HepG2 (cell line): ENCODE measurements around the gene JAK1. TPM values are rescaled to one million over a fixed set of nuclear protein-coding genes. Genes with fewer than 3 reads are reported as not detected.

Experiments used
- BRCA1 ChIP-seq: sonication (generic); formaldehyde crosslinking; IDR thresholded peaks from 2 replicates; pipeline ENCODE4 v1.4.0; 2020; ENCODE audit warnings: missing genetic modification reagents
- FOXK2 ChIP-seq: fragments of 450-650 bp; IDR thresholded peaks from 2 replicates; pipeline ENCODE4 v1.6.1; 2016
- HIVEP1 ChIP-seq: sonication (generic); formaldehyde crosslinking; IDR thresholded peaks from 2 replicates; pipeline ENCODE4 v1.4.0; 2020; ENCODE audit warnings: mild to moderate bottlenecking, missing genetic modification reagents
- HNRNPL ChIP-seq: fragments of 200-400 bp; formaldehyde crosslinking; IDR thresholded peaks from 2 replicates; pipeline ENCODE4 v1.6.1; 2017; ENCODE audit warnings: mild to moderate bottlenecking, low read depth, low read length
- IRX3 ChIP-seq: sonication (generic); formaldehyde crosslinking; IDR thresholded peaks from 2 replicates; pipeline ENCODE4 v1.8.1; 2023; ENCODE audit warnings: mild to moderate bottlenecking, low read depth, missing genetic modification reagents, borderline replicate concordance
- JARID2 ChIP-seq: sonication (generic); formaldehyde crosslinking; IDR thresholded peaks from 2 replicates; pipeline ENCODE4 v1.8.1; 2023; ENCODE audit warnings: missing genetic modification reagents, inconsistent platforms; ENCODE audit not compliant: insufficient replicate concordance
- JUN ChIP-seq: sonication (generic); formaldehyde crosslinking; IDR thresholded peaks from 2 replicates; pipeline ENCODE4 v1.4.0; 2020; ENCODE audit warnings: mild to moderate bottlenecking, missing genetic modification reagents
- MIER3 ChIP-seq: IDR thresholded peaks from 2 replicates; pipeline ENCODE4 v1.6.1; 2016; ENCODE audit warnings: missing compliant biosample characterization, borderline replicate concordance
- NFE2L2 ChIP-seq: fragments of 150-350 bp; IDR thresholded peaks from 2 replicates; pipeline ENCODE4 v1.6.1; 2014; ENCODE audit warnings: low read length
- PAX8 ChIP-seq: sonication (generic); formaldehyde crosslinking; IDR thresholded peaks from 2 replicates; pipeline ENCODE4 v1.8.0; 2022; ENCODE audit warnings: mild to moderate bottlenecking, missing genetic modification reagents, borderline replicate concordance
- PHF20 ChIP-seq: sonication (generic); formaldehyde crosslinking; IDR thresholded peaks from 2 replicates; pipeline ENCODE4 v1.5.0; 2020; ENCODE audit warnings: mild to moderate bottlenecking, missing genetic modification reagents
- RBFOX2 ChIP-seq: fragments of 200-400 bp; formaldehyde crosslinking; IDR thresholded peaks from 2 replicates; pipeline ENCODE4 v1.6.1; 2017; ENCODE audit warnings: low read depth, mild to moderate bottlenecking, low read length
- SMARCC2 ChIP-seq: fragments of 450-650 bp; IDR thresholded peaks from 2 replicates; pipeline ENCODE4 v1.6.1; 2017; ENCODE audit warnings: antibody characterized with exemption, mild to moderate bottlenecking
- SOX6 ChIP-seq, 2 experiments: fragments of 450-650 bp in 1 of 2; sonication (generic) in 1 of 2; formaldehyde crosslinking in 1 of 2; IDR thresholded peaks; 2 replicates each; pipeline versions ENCODE4 v1.4.0 to v1.6.1; 2017 to 2020; ENCODE audit warnings: antibody characterized with exemption in 1 of 2, mild to moderate bottlenecking in 1 of 2, missing genetic modification reagents in 1 of 2
- ZFP41 ChIP-seq: sonication (generic); formaldehyde crosslinking; IDR thresholded peaks from 2 replicates; pipeline ENCODE4 v1.4.0; 2020; ENCODE audit warnings: mild to moderate bottlenecking, missing genetic modification reagents, borderline replicate concordance
- ZNF232 ChIP-seq: sonication (generic); formaldehyde crosslinking; IDR thresholded peaks from 2 replicates; pipeline ENCODE4 v1.4.0; 2020; ENCODE audit warnings: missing genetic modification reagents, borderline replicate concordance
- ZNF552 ChIP-seq: sonication (generic); formaldehyde crosslinking; IDR thresholded peaks from 2 replicates; pipeline ENCODE4 v1.9.0; 2022; ENCODE audit warnings: missing genetic modification reagents, mild to moderate bottlenecking, borderline replicate concordance
- ZNF678 ChIP-seq: sonication (generic); formaldehyde crosslinking; IDR thresholded peaks from 2 replicates; pipeline ENCODE4 v1.4.0; 2020; ENCODE audit warnings: mild to moderate bottlenecking, missing genetic modification reagents
- polyA plus RNA-seq, 8 experiments: library from polyadenylated mRNA; depleted of rRNA in 3 of 8; stranded (reverse) in 7 of 8; unstranded in 1 of 8; fragments of >200 nt; fragmentation: Illumina TruSeq in 4 of 8; extraction: Trizol in 4 of 8; gene quantifications; 2 replicates each; pipeline versions ENCODE4 v1.2.1 to v1.2.3, GENCODE V29; 2011 to 2016; ENCODE audit warnings: low read depth in 4 of 8, missing spikeins in 1 of 8, mixed read lengths in 1 of 8; ENCODE audit not compliant: insufficient read depth in 1 of 8
- total RNA-seq, 5 experiments: library from RNA; depleted of rRNA; stranded (reverse); fragments of >200 nt; fragmentation: Illumina TruSeq; extraction: Trizol; gene quantifications; 2 replicates each; pipeline ENCODE4 v1.2.3, GENCODE V29; 2016; ENCODE audit warnings: low read depth in 1 of 5
- TF ChIP-seq, protein P1 (sequence below): sonication (generic); formaldehyde crosslinking; IDR thresholded peaks from 2 replicates; pipeline ENCODE4 v1.4.0; 2020; ENCODE audit warnings: missing genetic modification reagents
- TF ChIP-seq, protein P2 (sequence below): sonication (generic); formaldehyde crosslinking; conservative IDR thresholded peaks from 2 replicates; pipeline ENCODE4 v1.5.0; 2020; ENCODE audit warnings: missing genetic modification reagents
- TF ChIP-seq, protein P3 (sequence below): sonication (generic); formaldehyde crosslinking; IDR thresholded peaks from 2 replicates; pipeline ENCODE4 v1.4.0; 2020; ENCODE audit warnings: missing genetic modification reagents
- TF ChIP-seq, protein P4 (sequence below): sonication (generic); formaldehyde crosslinking; IDR thresholded peaks from 2 replicates; pipeline ENCODE4 v1.4.0; 2020; ENCODE audit warnings: mild to moderate bottlenecking, missing genetic modification reagents
- TF ChIP-seq, protein P5 (sequence below): sonication (generic); formaldehyde crosslinking; IDR thresholded peaks from 2 replicates; pipeline ENCODE4 v1.4.0; 2020; ENCODE audit warnings: missing genetic modification reagents, mild to moderate bottlenecking, borderline replicate concordance

The JAK1 gene
- total and polyA plus RNA-seq, 2 of the 13 experiments (the other 11 are each of a cell fraction or from before 2014, with no cell fraction given) = 23.9 to 42.4 TPM

DNA sequence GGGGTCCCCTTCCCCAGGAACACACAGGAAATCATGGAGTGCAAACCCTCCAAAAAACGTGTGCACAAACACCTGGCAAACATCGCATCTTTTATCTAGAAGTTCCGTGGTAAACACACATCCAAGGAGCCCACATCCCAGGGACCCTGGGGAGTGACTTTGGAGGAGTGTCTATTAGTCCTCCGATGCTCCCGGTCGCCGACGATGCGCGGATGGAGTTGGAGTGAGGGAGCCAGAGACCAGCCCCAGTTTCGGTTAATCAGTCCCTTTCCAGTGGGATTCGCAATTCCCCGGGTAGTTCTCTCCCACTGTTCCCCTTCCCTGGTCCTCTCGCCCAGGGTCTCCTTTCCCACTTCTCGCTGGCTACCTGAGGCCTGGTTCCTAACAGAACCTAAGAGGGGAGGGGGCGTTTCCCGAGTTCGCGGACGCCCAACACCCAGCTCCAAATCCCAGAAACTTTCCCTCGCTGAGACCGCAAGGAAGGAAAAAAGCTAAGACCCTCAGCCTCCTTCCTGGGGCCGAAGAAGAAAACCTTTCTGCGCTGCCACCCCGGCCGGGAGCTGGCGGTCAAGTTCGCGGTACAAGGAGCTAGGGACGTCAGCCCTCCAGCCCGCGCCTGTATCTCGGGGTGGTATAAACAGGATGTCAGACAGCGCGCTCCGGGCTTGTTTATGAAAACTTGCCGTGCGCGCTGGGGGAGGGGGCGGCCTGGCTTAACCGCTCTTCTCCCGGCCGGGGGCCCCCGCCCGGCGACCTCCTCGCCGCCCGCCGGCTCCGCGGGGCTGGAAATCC lies 787 bp downstream of the JAK1 start (continued):
- TF ChIP-seq, protein P1, sequence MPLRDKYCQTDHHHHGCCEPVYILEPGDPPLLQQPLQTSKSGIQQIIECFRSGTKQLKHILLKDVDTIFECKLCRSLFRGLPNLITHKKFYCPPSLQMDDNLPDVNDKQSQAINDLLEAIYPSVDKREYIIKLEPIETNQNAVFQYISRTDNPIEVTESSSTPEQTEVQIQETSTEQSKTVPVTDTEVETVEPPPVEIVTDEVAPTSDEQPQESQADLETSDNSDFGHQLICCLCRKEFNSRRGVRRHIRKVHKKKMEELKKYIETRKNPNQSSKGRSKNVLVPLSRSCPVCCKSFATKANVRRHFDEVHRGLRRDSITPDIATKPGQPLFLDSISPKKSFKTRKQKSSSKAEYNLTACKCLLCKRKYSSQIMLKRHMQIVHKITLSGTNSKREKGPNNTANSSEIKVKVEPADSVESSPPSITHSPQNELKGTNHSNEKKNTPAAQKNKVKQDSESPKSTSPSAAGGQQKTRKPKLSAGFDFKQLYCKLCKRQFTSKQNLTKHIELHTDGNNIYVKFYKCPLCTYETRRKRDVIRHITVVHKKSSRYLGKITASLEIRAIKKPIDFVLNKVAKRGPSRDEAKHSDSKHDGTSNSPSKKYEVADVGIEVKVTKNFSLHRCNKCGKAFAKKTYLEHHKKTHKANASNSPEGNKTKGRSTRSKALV (CRISPR knock-in tag) = no peak
- TF ChIP-seq HNRNPL (no peak), HIVEP1 (CRISPR knock-in tag) (0 out of 2 replicates have a peak, but pooled peaks have one; percentile 47), ZFP41 (CRISPR knock-in tag) (no peak; the same call in 1 of the 2 replicates), JARID2 (CRISPR knock-in tag) (no peak), BRCA1 (no peak), RBFOX2 (no peak), MIER3 (CRISPR knock-in tag) (no peak), JUN (CRISPR knock-in tag) (no peak), ZNF552 (CRISPR knock-in tag) (no peak), SMARCC2 (no peak), FOXK2 (no peak), NFE2L2 (no peak), ZNF678 (CRISPR knock-in tag) (no peak), PAX8 (CRISPR knock-in tag) (no peak), PHF20 (no peak), SOX6 (IDR thresholded peaks at IDR 0.05) (no peak), SOX6 (CRISPR knock-in tag; IDR thresholded peaks at IDR 0.05) (peak; percentile 18; the same call in 1 of the 2 replicates), ZNF232 (CRISPR knock-in tag) (peak; percentile 25; the same call in 1 of the 2 replicates), IRX3 (peak; percentile 40; the same call in 1 of the 2 replicates)
- TF ChIP-seq, protein P2, sequence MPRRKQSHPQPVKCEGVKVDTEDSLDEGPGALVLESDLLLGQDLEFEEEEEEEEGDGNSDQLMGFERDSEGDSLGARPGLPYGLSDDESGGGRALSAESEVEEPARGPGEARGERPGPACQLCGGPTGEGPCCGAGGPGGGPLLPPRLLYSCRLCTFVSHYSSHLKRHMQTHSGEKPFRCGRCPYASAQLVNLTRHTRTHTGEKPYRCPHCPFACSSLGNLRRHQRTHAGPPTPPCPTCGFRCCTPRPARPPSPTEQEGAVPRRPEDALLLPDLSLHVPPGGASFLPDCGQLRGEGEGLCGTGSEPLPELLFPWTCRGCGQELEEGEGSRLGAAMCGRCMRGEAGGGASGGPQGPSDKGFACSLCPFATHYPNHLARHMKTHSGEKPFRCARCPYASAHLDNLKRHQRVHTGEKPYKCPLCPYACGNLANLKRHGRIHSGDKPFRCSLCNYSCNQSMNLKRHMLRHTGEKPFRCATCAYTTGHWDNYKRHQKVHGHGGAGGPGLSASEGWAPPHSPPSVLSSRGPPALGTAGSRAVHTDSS (CRISPR knock-in tag) = no peak
- TF ChIP-seq, protein P3, sequence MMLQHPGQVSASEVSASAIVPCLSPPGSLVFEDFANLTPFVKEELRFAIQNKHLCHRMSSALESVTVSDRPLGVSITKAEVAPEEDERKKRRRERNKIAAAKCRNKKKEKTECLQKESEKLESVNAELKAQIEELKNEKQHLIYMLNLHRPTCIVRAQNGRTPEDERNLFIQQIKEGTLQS (CRISPR knock-in tag) = no peak
- TF ChIP-seq, protein P4, sequence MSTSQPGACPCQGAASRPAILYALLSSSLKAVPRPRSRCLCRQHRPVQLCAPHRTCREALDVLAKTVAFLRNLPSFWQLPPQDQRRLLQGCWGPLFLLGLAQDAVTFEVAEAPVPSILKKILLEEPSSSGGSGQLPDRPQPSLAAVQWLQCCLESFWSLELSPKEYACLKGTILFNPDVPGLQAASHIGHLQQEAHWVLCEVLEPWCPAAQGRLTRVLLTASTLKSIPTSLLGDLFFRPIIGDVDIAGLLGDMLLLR = 0 out of 2 replicates have a peak, but pooled peaks have one; percentile 11
- TF ChIP-seq, protein P5, sequence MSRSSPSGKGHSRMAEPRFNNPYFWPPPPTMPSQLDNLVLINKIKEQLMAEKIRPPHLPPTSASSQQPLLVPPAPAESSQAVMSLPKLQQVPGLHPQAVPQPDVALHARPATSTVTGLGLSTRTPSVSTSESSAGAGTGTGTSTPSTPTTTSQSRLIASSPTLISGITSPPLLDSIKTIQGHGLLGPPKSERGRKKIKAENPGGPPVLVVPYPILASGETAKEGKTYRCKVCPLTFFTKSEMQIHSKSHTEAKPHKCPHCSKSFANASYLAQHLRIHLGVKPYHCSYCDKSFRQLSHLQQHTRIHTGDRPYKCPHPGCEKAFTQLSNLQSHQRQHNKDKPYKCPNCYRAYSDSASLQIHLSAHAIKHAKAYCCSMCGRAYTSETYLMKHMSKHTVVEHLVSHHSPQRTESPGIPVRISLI = no peak
